ENCODE data around the gene CD19. TPM values are rescaled to one million over a fixed set of nuclear protein-coding genes. Genes with fewer than 3 reads are reported as not detected.
"Not testable (repeated sequence)": the region's sequence is repeated elsewhere in the genome, so short reads cannot be mapped to it uniquely, and the experiment has no call there.

Gene CD19
- total and polyA plus RNA-seq, 4 experiments from 2014 or later: 0.27 to 1.4 TPM; not detected in 2

- peak overlapping the region; percentile 96 to 100 (median 99) for H3K27ac Mint-ChIP-seq
- H3K27me3 Mint-ChIP-seq; H3K36me3 ChIP-seq (ENCODE audit: insufficient read depth, low read length); H3K9me3 Mint-ChIP-seq; DNase-seq; H3K9me3 ChIP-seq (ENCODE audit: control insufficient read depth in 1 of 2, low read length in 2 of 2); H3K4me3 ChIP-seq (ENCODE audit: low read length in 2 of 2); H3K27me3 ChIP-seq (ENCODE audit: insufficient read depth, low read length); intact Hi-C loops (cut with micrococcal nuclease): not testable (repeated sequence)
- peaks cover 14 to 36% (median 25%) of the 10 kb centered on the region in 4 donors for H3K4me1 Mint-ChIP-seq
- H3K36me3 Mint-ChIP-seq: peaks cover 2 to 14% of the 10 kb centered on the region in 2 donors
- peaks cover 21% of the 10 kb centered on the region for H3K4me1 ChIP-seq (ENCODE audit: insufficient read depth, low read length)
- ChIA-PET POLR2A (ENCODE audit: partially characterized antibody) (interaction anchor here (1.6 to 3.4 kb wide), 8 partner anchors 10 to 104 kb away, joined by 8 to 28 read pairs (median 12); partner anchors contain the start of genes ATXN2L, NFATC2IP, SH2B1 and SPNS1), CTCF (ENCODE audit: partially characterized antibody) (interaction anchor here (0.9 to 3.7 kb wide), 2 partner anchors 19 to 23 kb away, joined by 3 to 19 read pairs; no protein-coding TSS in a partner anchor)
- H3K4me3 Mint-ChIP-seq: peak overlapping the region; percentile 91 to 96 (median 94)
- H3K27ac ChIP-seq (ENCODE audit: low read depth, low read length): peak overlapping the region; percentile 93
These were observed 5.5 kb upstream of the CD19 start for GRCh38 chr16:28926284-28926683.

GRCh38 chr16:28927815-28928214 lies 4.0 kb upstream of the CD19 start:
- CTCF ChIA-PET (ENCODE audit: partially characterized antibody): interaction anchor here (3.7 kb wide), 1 partner anchor 17 kb away, joined by 19 read pairs; no protein-coding TSS in a partner anchor
- Histone ChIP-seq H3K27ac (ENCODE audit: low read depth, low read length) (no peak overlapping the region), H3K36me3 (ENCODE audit: insufficient read depth, low read length) (no peaks in the 10 kb centered on the region), H3K9me3 (ENCODE audit: control insufficient read depth in 1 of 2, low read length in 2 of 2) (no peaks in the 10 kb centered on the region), H3K4me3 (ENCODE audit: low read length in 2 of 2) (no peak overlapping the region), H3K4me1 (ENCODE audit: insufficient read depth, low read length) (peaks cover 21% of the 10 kb centered on the region), H3K27me3 (ENCODE audit: insufficient read depth, low read length) (no peaks in the 10 kb centered on the region)
- peak overlapping the region in 3 of 7 donors; percentile 20 to 22 (median 21) for H3K27ac Mint-ChIP-seq
- H3K27me3 Mint-ChIP-seq: no peaks in the 10 kb centered on the region
- DNase-seq: no peak
- POLR2A ChIA-PET (ENCODE audit: partially characterized antibody): interaction anchor here (0.6 to 2.4 kb wide), 2 partner anchors 9 to 820 kb away, joined by 3 to 8 read pairs; no protein-coding TSS in a partner anchor
- intact Hi-C loops (cut with micrococcal nuclease): no loop called here
- H3K36me3 Mint-ChIP-seq: peaks cover 0 to 13% of the 10 kb centered on the region in 2 donors
- H3K4me3 Mint-ChIP-seq: no peak overlapping the region
- peaks cover 14 to 36% (median 25%) of the 10 kb centered on the region in 4 donors for H3K4me1 Mint-ChIP-seq
- peaks cover 0 to 2% (median 0%) of the 10 kb centered on the region in 8 donors for H3K9me3 Mint-ChIP-seq

- Histone ChIP-seq H3K4me3 (ENCODE audit: low read length in 2 of 2) (no peak overlapping the region), H3K9me3 (ENCODE audit: control insufficient read depth in 1 of 2, low read length in 2 of 2) (no peaks in the 10 kb centered on the region), H3K27me3 (ENCODE audit: insufficient read depth, low read length) (no peaks in the 10 kb centered on the region), H3K27ac (ENCODE audit: low read depth, low read length) (no peak overlapping the region), H3K4me1 (ENCODE audit: insufficient read depth, low read length) (peaks cover 14% of the 10 kb centered on the region), H3K36me3 (ENCODE audit: insufficient read depth, low read length) (no peaks in the 10 kb centered on the region)
- Mint-ChIP-seq H3K9me3 (no peaks in the 10 kb centered on the region), H3K4me3 (no peak overlapping the region), H3K27ac (peak overlapping the region in 5 of 7 donors; percentile 35 to 91 (median 72)), H3K4me1 (peaks cover 11 to 27% (median 18%) of the 10 kb centered on the region in 4 donors), H3K36me3 (peaks cover 0 to 6% of the 10 kb centered on the region in 2 donors), H3K27me3 (no peaks in the 10 kb centered on the region)
- ChIA-PET CTCF (ENCODE audit: partially characterized antibody) (interaction anchor here (0.8 kb wide), 1 partner anchor 15 kb away, joined by 4 read pairs; no protein-coding TSS in a partner anchor), POLR2A (ENCODE audit: partially characterized antibody) (interaction anchor here (1.3 kb wide), 1 partner anchor 15 kb away, joined by 3 read pairs; no protein-coding TSS in a partner anchor)
- intact Hi-C loops (cut with micrococcal nuclease): no loop called here
- no peak for DNase-seq
These were observed 1.6 kb upstream of the CD19 start for GRCh38 chr16:28930203-28930602.

- Mint-ChIP-seq H3K4me3 (no peak overlapping the region), H3K27ac (peak overlapping the region; percentile 40 to 91 (median 72)), H3K36me3 (peaks cover 0 to 3% of the 10 kb centered on the region in 2 donors), H3K27me3 (no peaks in the 10 kb centered on the region), H3K4me1 (peaks cover 11 to 24% (median 17%) of the 10 kb centered on the region in 4 donors), H3K9me3 (no peaks in the 10 kb centered on the region)
- intact Hi-C loops (cut with micrococcal nuclease): no loop called here
- H3K9me3 ChIP-seq (ENCODE audit: control insufficient read depth in 1 of 2, low read length in 2 of 2): no peaks in the 10 kb centered on the region
- peaks cover 13% of the 10 kb centered on the region for H3K4me1 ChIP-seq (ENCODE audit: insufficient read depth, low read length)
- H3K27me3 ChIP-seq (ENCODE audit: insufficient read depth, low read length): no peaks in the 10 kb centered on the region
- POLR2A ChIA-PET (ENCODE audit: partially characterized antibody): interaction anchor here (1.9 kb wide), 1 partner anchor 84 kb away, joined by 5 read pairs; the partner anchor contains the start of gene TUFM
- H3K27ac ChIP-seq (ENCODE audit: low read depth, low read length): no peak overlapping the region
- no peaks in the 10 kb centered on the region for H3K36me3 ChIP-seq (ENCODE audit: insufficient read depth, low read length)
- DNase-seq: no peak
- no peak overlapping the region for H3K4me3 ChIP-seq (ENCODE audit: low read length in 2 of 2)
- CTCF ChIA-PET (ENCODE audit: partially characterized antibody): interaction anchor here (0.8 kb wide), 1 partner anchor 15 kb away, joined by 4 read pairs; no protein-coding TSS in a partner anchor
These were observed 1.1 kb upstream of the CD19 start for GRCh38 chr16:28930652-28931051.

GRCh38 chr16:28932339-28933141 lies 769 bp downstream of the CD19 start:
- Histone ChIP-seq H3K4me1 (ENCODE audit: insufficient read depth, low read length) (peaks cover 23% of the 10 kb centered on the region), H3K36me3 (ENCODE audit: insufficient read depth, low read length) (no peaks in the 10 kb centered on the region), H3K4me3 (ENCODE audit: low read length in 2 of 2) (no peak overlapping the region), H3K27ac (ENCODE audit: low read depth, low read length) (no peak overlapping the region), H3K9me3 (ENCODE audit: control insufficient read depth in 1 of 2, low read length in 2 of 2) (no peaks in the 10 kb centered on the region), H3K27me3 (ENCODE audit: insufficient read depth, low read length) (no peaks in the 10 kb centered on the region)
- ChIA-PET POLR2A (ENCODE audit: partially characterized antibody) (interaction anchor here (0.9 to 1.9 kb wide), 2 partner anchors 69 to 86 kb away, joined by 3 to 5 read pairs; partner anchors contain the start of genes SH2B1 and TUFM), CTCF (ENCODE audit: partially characterized antibody) (interaction anchor here (1.4 to 1.9 kb wide), 2 partner anchors 12 to 13 kb away, joined by 6 to 9 read pairs; no protein-coding TSS in a partner anchor)
- Mint-ChIP-seq H3K4me1 (peaks cover 17 to 28% (median 22%) of the 10 kb centered on the region in 4 donors), H3K27me3 (no peaks in the 10 kb centered on the region), H3K4me3 (no peak overlapping the region), H3K9me3 (no peaks in the 10 kb centered on the region), H3K27ac (peak overlapping the region in 2 of 7 donors; percentile 36 to 44), H3K36me3 (no peaks in the 10 kb centered on the region)
- intact Hi-C loops (cut with micrococcal nuclease): no loop called here
- no peak for DNase-seq

- H3K4me3 Mint-ChIP-seq: no peak overlapping the region
- H3K27ac Mint-ChIP-seq: no peak overlapping the region
- Histone ChIP-seq H3K4me1 (ENCODE audit: insufficient read depth, low read length) (peaks cover 23% of the 10 kb centered on the region), H3K9me3 (ENCODE audit: control insufficient read depth in 1 of 2, low read length in 2 of 2) (no peaks in the 10 kb centered on the region), H3K27me3 (ENCODE audit: insufficient read depth, low read length) (no peaks in the 10 kb centered on the region), H3K27ac (ENCODE audit: low read depth, low read length) (no peak overlapping the region), H3K4me3 (ENCODE audit: low read length in 2 of 2) (no peak overlapping the region), H3K36me3 (ENCODE audit: insufficient read depth, low read length) (no peaks in the 10 kb centered on the region)
- intact Hi-C loops (cut with micrococcal nuclease): no loop called here
- H3K4me1 Mint-ChIP-seq: peaks cover 17 to 28% (median 22%) of the 10 kb centered on the region in 4 donors
- H3K36me3 Mint-ChIP-seq: no peaks in the 10 kb centered on the region
- POLR2A ChIA-PET (ENCODE audit: partially characterized antibody): interaction anchor here (0.9 kb wide), 1 partner anchor 70 kb away, joined by 3 read pairs; the partner anchor contains the start of gene SH2B1
- H3K9me3 Mint-ChIP-seq: no peaks in the 10 kb centered on the region
- H3K27me3 Mint-ChIP-seq: no peaks in the 10 kb centered on the region
- CTCF ChIA-PET (ENCODE audit: partially characterized antibody): interaction anchor here (0.6 to 1.9 kb wide), 2 partner anchors 12 to 23 kb away, joined by 3 to 9 read pairs; no protein-coding TSS in a partner anchor
- no peak for DNase-seq
These were observed 1.4 kb downstream of the CD19 start for GRCh38 chr16:28933171-28933570.

GRCh38 chr16:28935346-28935745 lies 3.6 kb downstream of the CD19 start:
- Mint-ChIP-seq H3K9me3 (no peaks in the 10 kb centered on the region), H3K27me3 (no peaks in the 10 kb centered on the region), H3K36me3 (no peaks in the 10 kb centered on the region), H3K4me3 (peak overlapping the region in 1 of 8 donors; percentile 25), H3K27ac (peak overlapping the region in 5 of 7 donors; percentile 19 to 67 (median 62)), H3K4me1 (peaks cover 17 to 27% (median 20%) of the 10 kb centered on the region in 4 donors)
- no peaks in the 10 kb centered on the region for H3K27me3 ChIP-seq (ENCODE audit: insufficient read depth, low read length)
- H3K27ac ChIP-seq (ENCODE audit: low read depth, low read length): no peak overlapping the region
- no peaks in the 10 kb centered on the region for H3K36me3 ChIP-seq (ENCODE audit: insufficient read depth, low read length)
- H3K4me3 ChIP-seq (ENCODE audit: low read length in 2 of 2): no peak overlapping the region
- CTCF ChIA-PET (ENCODE audit: partially characterized antibody): interaction anchor here (0.8 to 1.7 kb wide), 3 partner anchors 10 to 17 kb away, joined by 3 to 5 read pairs (median 4); no protein-coding TSS in a partner anchor
- POLR2A ChIA-PET (ENCODE audit: partially characterized antibody): no interaction called here
- no peaks in the 10 kb centered on the region for H3K9me3 ChIP-seq (ENCODE audit: control insufficient read depth in 1 of 2, low read length in 2 of 2)
- intact Hi-C loops (cut with micrococcal nuclease): no loop called here
- DNase-seq: no peak
- H3K4me1 ChIP-seq (ENCODE audit: insufficient read depth, low read length): peaks cover 23% of the 10 kb centered on the region
